Ovary (tissue), 9 donors: Measurements from ENCODE around the gene MIA3. TPM values are rescaled to one million over a fixed set of nuclear protein-coding genes. Genes with fewer than 3 reads are reported as not detected.

Experiments used
- DNase-seq, 5 donors: peaks; one replicate each; pipeline ENCODE4 v3.0.0-alpha.2; 2019 to 2020
- H3K27ac ChIP-seq, 2 donors: fragments of 200-600 bp; one replicate each; pipeline versions ENCODE4 v1.5.1 to v1.8.0; 2019 to 2022
- H3K27me3 ChIP-seq: fragments of 200-600 bp; one replicate; pipeline ENCODE4 v1.8.0; 2022
- H3K36me3 ChIP-seq: fragments of 200-600 bp; sonication (generic); one replicate; pipeline ENCODE4 v1.5.1; 2019
- H3K4me1 ChIP-seq: one replicate; pipeline ENCODE4 v1.8.1; 2013; ENCODE audit warnings: mild to moderate bottlenecking, moderate library complexity; ENCODE audit not compliant: insufficient read depth
- H3K4me3 ChIP-seq: fragments of 200-600 bp; sonication (generic); one replicate; pipeline ENCODE4 v1.5.1; 2017
- H3K9me3 ChIP-seq, 2 donors: fragments of 200-600 bp in 1 of 2; sonication (generic) in 1 of 2; one replicate each; pipeline versions ENCODE4 v1.5.1 to v1.8.1; 2013 to 2019; ENCODE audit warnings: mild to moderate bottlenecking in 1 of 2, moderate library complexity in 1 of 2
- CTCF ChIP-seq, 3 donors: fragments of 450-650 bp in 2 of 3; fragments of 200-600 bp in 1 of 3; IDR thresholded peaks; one replicate each; pipeline versions ENCODE4 v1.5.1 to v1.8.0; 2016 to 2022; ENCODE audit warnings: antibody characterized with exemption in 3 of 3, mild to moderate bottlenecking in 1 of 3
- EP300 ChIP-seq: sonication (generic); formaldehyde crosslinking; IDR thresholded peaks from one replicate; pipeline ENCODE4 v1.6.1; 2017; ENCODE audit warnings: antibody characterized with exemption
- POLR2A ChIP-seq: fragments of 450-650 bp; IDR thresholded peaks from one replicate; pipeline ENCODE4 v1.6.1; 2017; ENCODE audit warnings: antibody characterized with exemption, mild to moderate bottlenecking, moderate library complexity
- WGBS, 3 donors: extraction: QIAGEN DNeasy Blood & Tissue Kit in 1 of 3; methylation state at CpG; one replicate each; pipeline versions ENCODE4 v1.1.5 to v1.1.7; 2013 to 2017; 5-methylcytosine and 5-hydroxymethylcytosine counted together
- intact Hi-C, 4 donors: fragments of 100-400 bp; cut with DNase I; formaldehyde crosslinking; loops; one replicate each; pipeline versions ENCODE4 v1.11.0 to v1.15.1; 2022 to 2023
- polyA plus RNA-seq, 2 donors: library from polyadenylated mRNA; stranded (reverse); fragments of 200-250 nt in 1 of 2; fragments of 350-450 nt in 1 of 2; fragmentation: Illumina TruSeq in 1 of 2; extraction: RNeasy Lipid Tissue Mini Kit (QIAGEN cat#74804) in 1 of 2; gene quantifications; one replicate each; pipeline ENCODE4 v1.2.3, GENCODE V29; 2013 to 2014
- total RNA-seq, 7 donors: library from RNA; depleted of rRNA in 2 of 7; stranded (reverse); fragments of >200 nt in 2 of 7; fragmentation: NEBNext Ultra II Directional in 3 of 7; extraction: Animal tissue kit (Norgen Biotek cat#: 25700) in 3 of 7; gene quantifications; one replicate each; pipeline versions ENCODE4 v1.1.0 to v1.2.4, GENCODE V29; 2016 to 2023
- donor health status: DM: no; HTN: no; CAD: no; lungs with moderate emphysema.
- donor health status: DM: no; HTN: no; CAD: no.
- donor health status: Bipolar disorder and iron deficiency.
- donor health status: DM: yes; HTN: yes; CAD: no.
- donor health status: DM: no; HTN: no; CAD: no.
- donor health status: DM: yes; HTN: yes; CAD: no.

The MIA3 gene
- total and polyA plus RNA-seq, 9 donors: 31.9 to 64.0 (median 56.8) TPM

- H3K9me3 ChIP-seq: no peaks in the 10 kb centered on the region
- no peaks in the 10 kb centered on the region for H3K27me3 ChIP-seq
- intact Hi-C loops: no loop called here
- no peak overlapping the region for H3K4me3 ChIP-seq
- no peak overlapping the region for H3K27ac ChIP-seq
- TF ChIP-seq POLR2A: no peak
- no peak for TF ChIP-seq EP300
- no peak for TF ChIP-seq CTCF (IDR thresholded peaks at IDR 0.05)
- DNase-seq: no peak
- H3K36me3 ChIP-seq: no peaks in the 10 kb centered on the region
- H3K4me1 ChIP-seq: no peaks in the 10 kb centered on the region
Observed at GRCh38 chr1:222623458-222623857, 5.6 kb downstream of the MIA3 start.

- H3K27me3 ChIP-seq: no peaks in the 10 kb centered on the region
- H3K9me3 ChIP-seq: no peaks in the 10 kb centered on the region
- no peak for TF ChIP-seq POLR2A
- TF ChIP-seq EP300: no peak
- TF ChIP-seq CTCF (IDR thresholded peaks at IDR 0.05): no peak
- H3K27ac ChIP-seq: no peak overlapping the region
- H3K4me3 ChIP-seq: no peak overlapping the region
- no peaks in the 10 kb centered on the region for H3K36me3 ChIP-seq
- intact Hi-C loops: no loop called here
- no peaks in the 10 kb centered on the region for H3K4me1 ChIP-seq
- no peak for DNase-seq
- 91 to 95% (median 95%) methylated on average over 7 of the region's 7 CpGs for whole genome bisulfite sequencing, 3 donors
Observed at GRCh38 chr1:222624214-222624613, 6.3 kb downstream of the MIA3 start.

GRCh38 chr1:222627232-222627631, 9.3 kb downstream of the MIA3 start:
- Histone ChIP-seq H3K27me3 (no peaks in the 10 kb centered on the region), H3K36me3 (no peaks in the 10 kb centered on the region), H3K4me1 (no peaks in the 10 kb centered on the region), H3K27ac (no peak overlapping the region), H3K4me3 (no peak overlapping the region), H3K9me3 (no peaks in the 10 kb centered on the region)
- TF ChIP-seq POLR2A: no peak
- TF ChIP-seq CTCF (IDR thresholded peaks at IDR 0.05): no peak
- no peak for TF ChIP-seq EP300
- 73 to 75% (median 75%) methylated on average over 6 of the region's 6 CpGs for WGBS, 3 donors
- DNase-seq: no peak
- intact Hi-C loops: no loop called here

DNA sequence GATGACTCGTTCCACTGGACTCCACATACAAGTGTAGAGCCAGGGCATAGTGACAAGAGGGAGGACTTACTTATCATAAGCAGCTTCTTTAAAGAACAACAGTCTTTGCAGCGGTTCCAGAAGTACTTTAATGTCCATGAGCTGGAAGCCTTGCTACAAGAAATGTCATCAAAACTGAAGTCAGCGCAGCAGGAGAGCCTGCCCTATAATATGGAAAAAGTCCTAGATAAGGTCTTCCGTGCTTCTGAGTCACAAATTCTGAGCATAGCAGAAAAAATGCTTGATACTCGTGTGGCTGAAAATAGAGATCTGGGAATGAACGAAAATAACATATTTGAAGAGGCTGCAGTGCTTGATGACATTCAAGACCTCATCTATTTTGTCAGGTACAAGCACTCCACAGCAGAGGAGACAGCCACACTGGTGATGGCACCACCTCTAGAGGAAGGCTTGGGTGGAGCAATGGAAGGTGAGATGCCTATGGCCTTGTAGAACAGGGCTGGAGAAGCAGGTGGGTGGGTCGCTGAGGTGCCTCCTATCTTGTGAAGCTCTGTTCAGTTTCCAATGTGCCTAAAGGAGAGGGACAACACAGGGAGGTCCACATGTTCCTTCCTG, 12.1 kb downstream of the MIA3 start:
- no peaks in the 10 kb centered on the region for H3K27me3 ChIP-seq
- H3K4me3 ChIP-seq: no peak overlapping the region
- H3K9me3 ChIP-seq: no peaks in the 10 kb centered on the region
- TF ChIP-seq CTCF (IDR thresholded peaks at IDR 0.05) (no peak), POLR2A (no peak), EP300 (no peak)
- no peaks in the 10 kb centered on the region for H3K36me3 ChIP-seq
- intact Hi-C loops: no loop called here
- H3K4me1 ChIP-seq: no peaks in the 10 kb centered on the region
- H3K27ac ChIP-seq: no peak overlapping the region
- no peak for DNase-seq
- 74 to 82% (median 76%) methylated on average over 7 of the region's 7 CpGs for whole genome bisulfite sequencing, 3 donors
